Measurements from ENCODE around the gene HBS1L. TPM values are rescaled to one million over a fixed set of nuclear protein-coding genes. Genes with fewer than 3 reads are reported as not detected.

The HBS1L gene
- total RNA-seq, 1 experiment from 2014 or later, result 89.4 TPM

- POLR2A ChIA-PET, result interaction anchor here (1.7 kb wide), 1 partner anchor 8 kb away, joined by 6 read pairs; the partner anchor contains the start of gene HBS1L
- CTCF ChIA-PET, result interaction anchor here (0.6 kb wide), 1 partner anchor 899 kb away, joined by 3 read pairs; no protein-coding TSS in a partner anchor
- RAD21 ChIA-PET (ENCODE audit: low non-redundant PET in 1 of 2, low total read pairs in 2 of 2, uncharacterized antibody in 2 of 2, unreplicated experiment in 2 of 2), result no interaction called here
Measured at GRCh38 chr6:135062735-135063134, 8.1 kb upstream of the HBS1L start.

GRCh38 chr6:135060076-135060475, 5.5 kb upstream of the HBS1L start:
- RAD21 ChIA-PET (ENCODE audit: low non-redundant PET in 1 of 2, low total read pairs in 2 of 2, uncharacterized antibody in 2 of 2, unreplicated experiment in 2 of 2), result no interaction called here
- H2AFZ ChIP-seq (ENCODE audit: low read depth, low read length, poor library complexity, severe bottlenecking), result no peak overlapping the region
- no peak overlapping the region for H3K4me2 ChIP-seq (ENCODE audit: low read length)
- DNase-seq (ENCODE audit: low read depth, low spot score) (no peak), ATAC-seq (no peak)
- no peaks in the 10 kb centered on the region for H3K36me3 ChIP-seq (ENCODE audit: control insufficient read depth in 1 of 2, insufficient read depth in 2 of 2, low read length in 2 of 2)
- CTCF ChIA-PET, result no interaction called here
- H3K9me2 ChIP-seq (ENCODE audit: insufficient read depth), result no peaks in the 10 kb centered on the region
- intact Hi-C loops (cut with micrococcal nuclease), result no loop called here
- H4K20me1 ChIP-seq (ENCODE audit: insufficient read depth), result no peaks in the 10 kb centered on the region
- no peak overlapping the region for H3K4me3 ChIP-seq (replicated peaks in 1 of 2; ENCODE audit: low read depth in 1 of 2, low read length in 2 of 2)
- no peaks in the 10 kb centered on the region for H3K79me2 ChIP-seq (ENCODE audit: insufficient read depth, low read length)
- H3K9ac ChIP-seq (ENCODE audit: low read length), result no peak overlapping the region
- peaks cover 0 to 9% of the 10 kb centered on the region in 2 experiments; a peak in 3 of 4 replicates for H3K4me1 ChIP-seq (ENCODE audit: control insufficient read depth in 1 of 2, insufficient read depth in 2 of 2, low read length in 2 of 2)
- H3K9me3 ChIP-seq (ENCODE audit: control insufficient read depth in 1 of 2, insufficient read depth in 1 of 2, low read depth in 1 of 2, low read length in 2 of 2), result no peaks in the 10 kb centered on the region
- no peak overlapping the region for H3K27ac ChIP-seq (ENCODE audit: low read depth, low read length)
- no peaks in the 10 kb centered on the region for H3K27me3 ChIP-seq (ENCODE audit: insufficient read depth, low read length)
- no TSS peak for BruUV-seq (replicated peaks)
- POLR2A ChIA-PET, result no interaction called here
- TF ChIP-seq CTCF (IDR thresholded peaks at IDR 0.05 in 2 of 3, conservative IDR thresholded peaks at IDR 0.05 in 1 of 3; ENCODE audit: borderline replicate concordance in 1 of 3, insufficient read depth in 1 of 3, low read depth in 2 of 3, low read length in 2 of 3) (no peak), SP1 (IDR thresholded peaks at IDR 0.05; ENCODE audit: low read depth) (no peak), REST (IDR thresholded peaks at IDR 0.05; ENCODE audit: low read depth) (no peak), POLR2AphosphoS5 (IDR thresholded peaks at IDR 0.05; ENCODE audit: low read depth, low read length) (no peak), SIN3A (IDR thresholded peaks at IDR 0.05; ENCODE audit: low read depth) (no peak), EGR1 (IDR thresholded peaks at IDR 0.05; ENCODE audit: low read depth) (no peak), POLR2A (IDR thresholded peaks at IDR 0.05; ENCODE audit: borderline replicate concordance, extremely low read depth, insufficient read depth, insufficient read length) (no peak), RAD21 (IDR thresholded peaks at IDR 0.05; ENCODE audit: low read depth) (no peak), FOSL1 (IDR thresholded peaks at IDR 0.05; ENCODE audit: low read depth) (no peak), ELF1 (IDR thresholded peaks at IDR 0.05; ENCODE audit: borderline replicate concordance, low read depth) (no peak), ZBTB33 (IDR thresholded peaks at IDR 0.05; ENCODE audit: extremely low read depth, insufficient replicate concordance, low read length) (no peak), CEBPB (IDR thresholded peaks at IDR 0.05; ENCODE audit: low read depth) (no peak), ATF3 (IDR thresholded peaks at IDR 0.05) (no peak)

More at GRCh38 chr6:135062735-135063134, 8.1 kb upstream of the HBS1L start:
- Histone ChIP-seq H3K27ac (ENCODE audit: low read depth, low read length) (no peak overlapping the region), H3K9me3 (ENCODE audit: control insufficient read depth in 1 of 2, insufficient read depth in 1 of 2, low read depth in 1 of 2, low read length in 2 of 2) (no peaks in the 10 kb centered on the region), H3K4me1 (ENCODE audit: control insufficient read depth in 1 of 2, insufficient read depth in 2 of 2, low read length in 2 of 2) (no peaks in the 10 kb centered on the region), H3K4me3 (replicated peaks in 1 of 2; ENCODE audit: low read depth in 1 of 2, low read length in 2 of 2) (no peak overlapping the region), H2AFZ (ENCODE audit: low read depth, low read length, poor library complexity, severe bottlenecking) (no peak overlapping the region), H3K79me2 (ENCODE audit: insufficient read depth, low read length) (no peaks in the 10 kb centered on the region), H3K27me3 (ENCODE audit: insufficient read depth, low read length) (no peaks in the 10 kb centered on the region), H3K9ac (ENCODE audit: low read length) (no peak overlapping the region), H3K36me3 (ENCODE audit: control insufficient read depth in 1 of 2, insufficient read depth in 2 of 2, low read length in 2 of 2) (no peaks in the 10 kb centered on the region), H3K9me2 (ENCODE audit: insufficient read depth) (no peaks in the 10 kb centered on the region), H3K4me2 (ENCODE audit: low read length) (no peak overlapping the region), H4K20me1 (ENCODE audit: insufficient read depth) (no peaks in the 10 kb centered on the region)
- BruUV-seq (replicated peaks), result no TSS peak
- ATAC-seq, result peak; percentile 34; the same call in 1 of the 2 replicates
- TF ChIP-seq SRF (IDR thresholded peaks at IDR 0.05; ENCODE audit: low read depth) (no peak), RAD21 (IDR thresholded peaks at IDR 0.05; ENCODE audit: low read depth) (0 out of 2 replicates have a peak, but pooled peaks have one; percentile 9)
- DNase-seq (ENCODE audit: low read depth, low spot score), result no peak
- intact Hi-C loops (cut with micrococcal nuclease), result no loop called here
